ENCODE results near the gene CDK17. TPM values are rescaled to one million over a fixed set of nuclear protein-coding genes. Genes with fewer than 3 reads are reported as not detected.

The CDK17 gene
- total RNA-seq, 1 donor from 2014 or later, result 33.8 TPM

- H3K27me3 Mint-ChIP-seq (ENCODE audit: unreplicated experiment), result no peaks in the 10 kb centered on the region
- H3K9me3 Mint-ChIP-seq (ENCODE audit: unreplicated experiment), result peaks cover 17% of the 10 kb centered on the region
- TF ChIP-seq, protein P1, sequence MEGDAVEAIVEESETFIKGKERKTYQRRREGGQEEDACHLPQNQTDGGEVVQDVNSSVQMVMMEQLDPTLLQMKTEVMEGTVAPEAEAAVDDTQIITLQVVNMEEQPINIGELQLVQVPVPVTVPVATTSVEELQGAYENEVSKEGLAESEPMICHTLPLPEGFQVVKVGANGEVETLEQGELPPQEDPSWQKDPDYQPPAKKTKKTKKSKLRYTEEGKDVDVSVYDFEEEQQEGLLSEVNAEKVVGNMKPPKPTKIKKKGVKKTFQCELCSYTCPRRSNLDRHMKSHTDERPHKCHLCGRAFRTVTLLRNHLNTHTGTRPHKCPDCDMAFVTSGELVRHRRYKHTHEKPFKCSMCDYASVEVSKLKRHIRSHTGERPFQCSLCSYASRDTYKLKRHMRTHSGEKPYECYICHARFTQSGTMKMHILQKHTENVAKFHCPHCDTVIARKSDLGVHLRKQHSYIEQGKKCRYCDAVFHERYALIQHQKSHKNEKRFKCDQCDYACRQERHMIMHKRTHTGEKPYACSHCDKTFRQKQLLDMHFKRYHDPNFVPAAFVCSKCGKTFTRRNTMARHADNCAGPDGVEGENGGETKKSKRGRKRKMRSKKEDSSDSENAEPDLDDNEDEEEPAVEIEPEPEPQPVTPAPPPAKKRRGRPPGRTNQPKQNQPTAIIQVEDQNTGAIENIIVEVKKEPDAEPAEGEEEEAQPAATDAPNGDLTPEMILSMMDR (IDR thresholded peaks at IDR 0.05), result no peak
- H3K4me1 Mint-ChIP-seq (ENCODE audit: unreplicated experiment), result peaks cover 26% of the 10 kb centered on the region
- no peak overlapping the region for H3K27ac Mint-ChIP-seq (ENCODE audit: unreplicated experiment)
- H3K36me3 Mint-ChIP-seq (ENCODE audit: unreplicated experiment), result peaks cover 9% of the 10 kb centered on the region
- no peak overlapping the region for H3K4me3 Mint-ChIP-seq (ENCODE audit: unreplicated experiment)
- no peak for DNase-seq (ENCODE audit: extremely low spot score, unreplicated experiment)
These were observed 21.9 kb downstream of the CDK17 start for GRCh38 chr12:96378319-96378718.

- Mint-ChIP-seq H3K27ac (ENCODE audit: unreplicated experiment) (no peak overlapping the region), H3K4me1 (ENCODE audit: unreplicated experiment) (peaks cover 27% of the 10 kb centered on the region), H3K9me3 (ENCODE audit: unreplicated experiment) (peaks cover 7% of the 10 kb centered on the region), H3K36me3 (ENCODE audit: unreplicated experiment) (peaks cover 9% of the 10 kb centered on the region), H3K4me3 (ENCODE audit: unreplicated experiment) (no peak overlapping the region), H3K27me3 (ENCODE audit: unreplicated experiment) (no peaks in the 10 kb centered on the region)
- TF ChIP-seq, protein P1 (IDR thresholded peaks at IDR 0.05), result no peak
- DNase-seq (ENCODE audit: extremely low spot score, unreplicated experiment), result no peak
These were observed 23.4 kb downstream of the CDK17 start for GRCh38 chr12:96376865-96377264.

DNA sequence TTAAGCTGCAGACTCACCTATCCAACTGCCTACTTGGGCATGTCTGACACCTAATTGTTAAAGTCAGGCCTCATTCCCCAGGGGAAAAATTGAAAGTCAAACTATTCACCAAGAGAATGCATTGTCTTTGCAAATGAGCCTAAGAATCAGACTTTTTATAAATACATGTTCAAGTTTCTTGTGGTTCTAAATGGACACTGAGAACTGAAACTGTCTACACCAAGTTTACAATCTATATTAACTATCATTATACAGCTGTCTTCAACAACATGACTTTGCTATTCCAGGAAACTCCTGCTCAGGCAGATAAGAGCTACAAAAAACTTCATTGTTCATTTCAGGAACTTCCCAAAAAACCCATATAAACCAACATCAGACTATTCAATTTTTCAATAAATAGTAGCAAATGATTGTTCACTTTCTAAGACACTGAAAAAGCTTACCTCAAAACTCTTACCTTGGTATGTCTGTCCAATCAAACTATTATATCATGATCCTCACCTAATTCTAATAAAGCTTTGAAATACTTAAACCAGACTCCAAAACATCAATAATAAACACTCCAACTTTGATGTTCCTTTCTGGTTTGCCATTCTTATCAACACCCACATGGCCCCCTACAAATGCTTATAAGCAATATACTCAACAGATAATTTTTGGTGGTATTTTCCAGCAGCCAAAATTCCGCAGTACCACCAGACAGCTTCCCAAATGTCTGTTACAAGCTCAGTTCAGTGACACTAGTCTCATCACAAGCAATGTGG is 24.2 kb downstream of the CDK17 start:
- no peaks in the 10 kb centered on the region for H3K27me3 Mint-ChIP-seq (ENCODE audit: unreplicated experiment)
- H3K4me3 Mint-ChIP-seq (ENCODE audit: unreplicated experiment), result no peak overlapping the region
- peak overlapping the region; percentile 4 for H3K27ac Mint-ChIP-seq (ENCODE audit: unreplicated experiment)
- TF ChIP-seq, protein P1 (IDR thresholded peaks at IDR 0.05), result no peak
- no peak for DNase-seq (ENCODE audit: extremely low spot score, unreplicated experiment)
- H3K9me3 Mint-ChIP-seq (ENCODE audit: unreplicated experiment), result peaks cover 7% of the 10 kb centered on the region
- H3K36me3 Mint-ChIP-seq (ENCODE audit: unreplicated experiment), result peaks cover 9% of the 10 kb centered on the region
- peaks cover 33% of the 10 kb centered on the region for H3K4me1 Mint-ChIP-seq (ENCODE audit: unreplicated experiment)

DNA sequence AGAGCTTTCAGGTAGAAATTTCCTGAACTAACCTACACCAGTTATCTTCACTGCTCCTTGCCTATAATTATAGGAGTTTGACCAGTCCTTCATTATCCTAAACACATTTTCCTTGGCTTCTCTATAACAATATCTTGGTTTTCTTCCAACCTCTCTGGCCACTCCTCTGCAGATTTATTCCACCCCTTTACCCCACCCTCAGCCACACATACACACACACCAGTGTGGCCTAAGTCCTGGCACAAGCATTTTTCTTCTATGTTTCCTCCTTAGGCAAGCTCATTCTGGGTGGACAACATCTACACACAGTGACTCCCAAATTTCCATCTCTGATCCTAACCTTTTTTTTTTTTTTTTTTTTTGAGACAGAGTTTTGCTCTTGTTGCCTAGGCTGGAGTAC is 25.1 kb downstream of the CDK17 start:
- Mint-ChIP-seq H3K4me3 (ENCODE audit: unreplicated experiment) (no peak overlapping the region), H3K4me1 (ENCODE audit: unreplicated experiment) (peaks cover 38% of the 10 kb centered on the region), H3K27ac (ENCODE audit: unreplicated experiment) (no peak overlapping the region), H3K36me3 (ENCODE audit: unreplicated experiment) (peaks cover 8% of the 10 kb centered on the region), H3K9me3 (ENCODE audit: unreplicated experiment) (peaks cover 7% of the 10 kb centered on the region), H3K27me3 (ENCODE audit: unreplicated experiment) (no peaks in the 10 kb centered on the region)
- TF ChIP-seq, protein P1 (IDR thresholded peaks at IDR 0.05), result no peak
- DNase-seq (ENCODE audit: extremely low spot score, unreplicated experiment), result no peak

DNA sequence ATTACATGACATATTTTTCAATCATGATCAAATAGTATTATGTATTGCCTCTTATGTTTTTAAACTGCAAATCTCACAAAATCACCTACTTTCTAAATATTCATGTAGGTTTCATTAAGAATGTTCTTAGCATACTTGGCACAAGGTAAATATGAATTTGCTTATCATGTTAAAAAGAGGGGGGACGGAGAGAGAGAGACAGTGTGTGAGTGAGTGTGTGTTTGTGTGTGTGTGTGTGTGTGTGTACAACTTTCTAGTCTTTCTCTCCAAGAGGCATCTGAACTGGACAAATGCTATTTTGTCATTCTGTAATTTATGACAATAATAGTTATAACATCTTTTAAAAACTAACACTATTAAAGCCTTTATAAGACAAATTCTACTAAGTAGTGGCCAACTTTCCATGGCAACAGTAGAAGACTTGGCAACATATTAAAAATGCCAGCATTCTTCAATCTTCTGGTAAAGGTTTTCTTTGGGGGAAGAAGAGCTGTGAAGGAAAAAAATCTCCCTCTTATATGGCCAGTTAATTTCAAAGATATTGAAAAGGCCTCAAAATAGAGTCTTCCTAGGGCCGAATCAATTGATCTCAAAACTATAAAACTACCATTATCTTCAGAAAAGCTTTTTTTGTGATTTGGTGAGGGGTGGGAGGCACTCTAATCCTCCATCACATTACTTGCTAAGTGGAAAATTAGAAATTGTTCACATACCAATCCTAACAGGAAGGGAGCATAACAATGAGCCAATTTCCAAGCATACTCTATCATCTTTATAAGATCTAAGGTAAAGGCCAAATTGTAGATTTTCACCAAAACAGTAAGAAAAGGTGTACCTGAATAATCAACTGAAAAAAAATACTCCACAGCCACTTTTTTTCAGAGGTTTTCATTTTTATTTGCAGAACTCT is 28.2 kb downstream of the CDK17 start:
- peak overlapping the region; percentile 71 for H3K27ac Mint-ChIP-seq (ENCODE audit: unreplicated experiment)
- no peak overlapping the region for H3K4me3 Mint-ChIP-seq (ENCODE audit: unreplicated experiment)
- TF ChIP-seq, protein P1 (IDR thresholded peaks at IDR 0.05), result no peak
- H3K9me3 Mint-ChIP-seq (ENCODE audit: unreplicated experiment), result no peaks in the 10 kb centered on the region
- no peak for DNase-seq (ENCODE audit: extremely low spot score, unreplicated experiment)
- no peaks in the 10 kb centered on the region for H3K27me3 Mint-ChIP-seq (ENCODE audit: unreplicated experiment)
- no peaks in the 10 kb centered on the region for H3K36me3 Mint-ChIP-seq (ENCODE audit: unreplicated experiment)
- peaks cover 50% of the 10 kb centered on the region for H3K4me1 Mint-ChIP-seq (ENCODE audit: unreplicated experiment)
